HG03135 (cell line): Measurements from ENCODE around the gene SLC22A7.
"Not testable (repeated sequence)": the region's sequence is repeated elsewhere in the genome, so short reads cannot be mapped to it uniquely, and the experiment has no call there.

ENCODE experiments used
- ATAC-seq: cut with Tn5 transposase; IDR thresholded peaks from one replicate; pipeline ENCODE4 v1.9.1; 2021; ENCODE audit warnings: mild to moderate bottlenecking, moderate library complexity; ENCODE audit not compliant: unreplicated experiment

Gene SLC22A7

GRCh38 chr6:43334466-43335095, 36.5 kb downstream of the SLC22A7 start:
- ATAC-seq, result no peak

GRCh38 chr6:43335469-43335868, 37.4 kb downstream of the SLC22A7 start:
- ATAC-seq, result no peak

- ATAC-seq, result no peak
These were observed 38.3 kb downstream of the SLC22A7 start for GRCh38 chr6:43336382-43336781.

- peak; percentile 55 for ATAC-seq
These were observed 40.2 kb downstream of the SLC22A7 start for GRCh38 chr6:43338243-43338642.

- ATAC-seq, result peak; percentile 73
These were observed 41.1 kb downstream of the SLC22A7 start for GRCh38 chr6:43339168-43339567.

- ATAC-seq, result not testable (repeated sequence)
These were observed 48.2 kb downstream of the SLC22A7 start for GRCh38 chr6:43346243-43346642.

- no peak for ATAC-seq
These were observed 49.0 kb downstream of the SLC22A7 start for GRCh38 chr6:43347021-43347420.

- no peak for ATAC-seq
These were observed 49.4 kb downstream of the SLC22A7 start for GRCh38 chr6:43347444-43347843.

GRCh38 chr6:43351951-43352350, 53.9 kb downstream of the SLC22A7 start:
- ATAC-seq, result not testable (repeated sequence)
